ENCODE measurements around the gene IL20RB.
"Not testable (repeated sequence)": the region's sequence is repeated elsewhere in the genome, so short reads cannot be mapped to it uniquely, and the experiment has no call there.

Gene IL20RB

DNA sequence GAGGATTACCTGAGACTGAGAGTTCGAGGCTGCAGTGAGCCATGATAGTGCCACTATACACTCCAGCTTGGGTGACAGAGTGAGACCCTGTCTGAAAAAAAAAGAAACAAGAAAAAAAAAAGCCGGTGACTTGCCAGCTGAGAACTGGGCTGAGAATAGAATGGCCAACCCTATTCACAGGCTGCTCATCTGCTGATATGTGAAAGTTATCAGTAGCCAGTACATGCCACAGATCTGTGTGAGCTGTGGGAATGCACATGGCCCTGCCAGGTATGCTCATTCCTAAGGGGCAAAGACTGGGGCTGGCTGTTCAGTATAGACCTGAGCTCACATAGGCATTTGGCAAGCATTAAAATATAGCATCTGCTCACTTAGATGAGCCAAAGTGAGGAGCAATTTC is 30.9 kb downstream of the IL20RB start:
- no peak for DNase-seq

DNA sequence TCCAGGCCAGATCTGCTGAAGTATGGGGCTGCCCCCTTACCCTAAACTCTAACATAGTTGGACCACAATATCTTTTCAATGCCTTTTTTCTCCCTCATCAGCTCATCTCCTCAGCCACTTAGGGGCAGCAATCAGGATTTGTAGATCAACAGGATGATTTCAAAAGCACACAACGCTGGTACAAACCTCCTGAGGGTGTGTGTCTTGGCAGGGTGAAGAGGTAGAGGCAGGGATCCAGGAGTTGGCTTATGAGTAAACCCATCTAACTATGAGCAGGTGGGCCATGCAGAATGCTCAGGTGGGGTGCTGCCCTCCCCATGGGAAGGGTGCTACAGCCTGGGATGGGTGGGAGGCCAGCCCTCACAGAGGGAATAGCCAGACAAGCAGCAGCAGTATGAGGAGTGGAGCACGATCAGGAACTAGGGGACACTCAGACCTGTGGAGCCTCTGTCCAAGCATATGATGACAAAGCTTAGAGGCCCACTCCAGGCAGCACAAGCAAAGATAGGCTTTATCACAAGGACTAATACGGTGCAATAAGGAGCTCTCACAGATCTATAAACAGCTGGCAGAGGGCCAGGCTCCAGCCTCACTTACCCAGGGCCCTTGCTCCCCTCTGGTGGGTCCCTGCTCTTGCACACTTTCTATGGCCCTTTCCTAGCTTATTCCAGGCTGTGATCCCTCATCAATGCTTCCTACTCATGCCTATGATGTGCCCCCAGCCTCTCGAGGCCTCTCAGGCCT is 32.2 kb downstream of the IL20RB start:
- no peak for DNase-seq

DNA sequence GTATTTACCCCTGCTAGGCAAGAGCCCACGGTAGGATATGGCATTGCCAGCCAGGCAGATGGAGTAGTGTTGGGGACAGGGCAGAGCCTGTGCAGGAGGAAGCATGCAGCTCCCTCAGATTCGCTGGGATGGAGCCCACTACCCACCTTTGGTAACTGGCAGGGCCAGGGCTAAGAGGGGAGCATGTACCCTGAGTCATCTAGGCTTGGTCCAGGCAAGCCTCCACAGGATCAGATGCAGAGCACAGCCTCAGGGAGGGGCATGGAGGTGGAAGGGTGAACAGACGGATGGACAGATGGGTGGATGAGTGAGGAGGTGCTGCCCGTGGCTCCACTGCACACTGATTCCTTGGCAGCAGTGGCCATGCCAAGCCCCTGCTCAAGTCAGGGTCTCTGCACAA is 33.0 kb downstream of the IL20RB start:
- DNase-seq, result no peak

DNA sequence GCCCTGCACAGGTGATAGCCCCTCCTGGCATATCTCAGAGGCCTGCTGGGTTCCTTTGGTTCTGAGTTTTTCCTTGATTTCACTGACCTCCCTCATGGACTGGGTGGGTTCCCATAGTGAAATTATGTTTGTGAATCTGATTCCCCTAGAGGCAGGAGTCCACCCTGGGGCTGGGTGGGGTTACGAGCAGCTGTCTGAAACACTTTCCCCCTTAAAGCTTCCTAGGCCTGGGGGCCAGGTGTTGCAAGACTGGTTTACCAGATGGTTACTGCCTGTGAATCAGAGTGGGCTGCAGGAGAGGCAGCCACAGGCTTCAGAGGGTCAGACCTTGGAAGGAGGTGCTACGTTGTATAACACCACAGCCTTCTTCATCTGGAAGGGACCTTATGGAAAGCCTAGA is 34.3 kb downstream of the IL20RB start:
- no peak for DNase-seq

DNA sequence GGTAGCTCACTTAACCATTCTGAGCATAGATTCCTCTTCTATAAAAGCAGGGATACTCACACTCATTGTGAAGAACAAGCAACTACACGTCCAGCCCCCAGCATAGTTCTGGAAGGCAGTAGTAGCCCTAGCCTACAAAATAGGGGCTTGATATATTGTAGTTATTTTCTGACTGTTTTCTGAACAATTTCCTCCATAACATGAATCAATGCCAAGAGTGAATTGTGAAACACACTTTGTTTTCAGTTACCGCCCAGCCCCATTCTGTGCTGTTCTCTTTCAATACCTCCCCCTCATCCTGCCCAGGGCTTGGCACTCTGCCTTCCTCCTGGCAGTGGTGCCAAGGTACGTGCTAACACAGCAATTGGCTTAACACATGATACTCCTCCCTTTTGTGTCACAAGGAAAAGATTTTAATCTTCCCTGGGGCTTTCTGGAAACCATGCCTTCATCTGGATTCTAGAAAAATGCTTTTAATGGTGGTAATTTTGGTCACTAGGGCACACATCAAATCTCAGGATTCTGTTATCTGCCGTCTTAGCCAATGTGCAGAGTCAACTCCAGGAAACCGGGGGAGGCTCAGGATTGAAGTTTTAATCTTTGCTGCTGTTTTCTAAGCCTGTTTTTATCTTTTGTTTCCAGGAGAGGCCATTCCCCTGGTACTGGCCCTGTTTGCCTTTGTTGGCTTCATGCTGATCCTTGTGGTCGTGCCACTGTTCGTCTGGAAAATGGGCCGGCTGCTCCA is 37.2 kb downstream of the IL20RB start:
- DNase-seq, result no peak

DNA sequence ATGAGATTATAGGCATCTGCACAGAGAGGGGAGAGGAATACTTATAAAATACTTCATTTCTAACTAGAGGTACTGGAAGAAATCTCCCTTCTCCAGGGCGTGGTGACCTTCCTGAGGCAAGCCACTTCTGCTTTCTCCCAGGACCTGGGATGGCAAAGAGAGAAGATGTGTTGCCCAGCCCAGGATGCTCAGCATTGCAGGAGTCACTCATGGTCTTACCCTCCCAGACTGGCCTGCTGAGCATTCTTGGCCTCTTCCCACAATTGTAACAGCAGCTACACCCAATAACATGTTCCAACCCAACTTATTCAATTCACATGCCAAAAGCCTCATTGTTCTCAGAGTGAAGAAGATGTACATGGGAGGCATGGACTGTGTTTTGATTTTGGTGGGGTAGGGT is 37.9 kb downstream of the IL20RB start:
- no peak for DNase-seq

DNA sequence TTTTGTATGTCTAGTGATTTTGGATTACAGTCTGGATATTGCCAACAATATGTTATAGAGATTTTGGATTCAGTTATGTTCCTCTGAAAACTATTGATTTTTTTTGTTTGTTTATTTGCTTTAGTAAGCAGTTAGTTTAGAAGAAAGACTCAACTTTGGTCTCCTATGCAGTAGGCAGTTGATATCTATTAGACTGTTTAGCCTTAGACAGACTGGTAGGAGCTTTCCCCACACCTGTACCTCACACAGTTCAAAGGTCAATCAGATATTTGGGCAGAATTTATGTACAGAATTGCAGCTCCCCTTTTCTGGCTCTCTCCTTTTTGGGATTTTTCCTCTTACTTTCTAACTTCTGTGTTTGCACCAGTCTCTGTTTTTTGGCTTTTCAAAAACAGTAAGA is 42.3 kb downstream of the IL20RB start:
- DNase-seq, result no peak

DNA sequence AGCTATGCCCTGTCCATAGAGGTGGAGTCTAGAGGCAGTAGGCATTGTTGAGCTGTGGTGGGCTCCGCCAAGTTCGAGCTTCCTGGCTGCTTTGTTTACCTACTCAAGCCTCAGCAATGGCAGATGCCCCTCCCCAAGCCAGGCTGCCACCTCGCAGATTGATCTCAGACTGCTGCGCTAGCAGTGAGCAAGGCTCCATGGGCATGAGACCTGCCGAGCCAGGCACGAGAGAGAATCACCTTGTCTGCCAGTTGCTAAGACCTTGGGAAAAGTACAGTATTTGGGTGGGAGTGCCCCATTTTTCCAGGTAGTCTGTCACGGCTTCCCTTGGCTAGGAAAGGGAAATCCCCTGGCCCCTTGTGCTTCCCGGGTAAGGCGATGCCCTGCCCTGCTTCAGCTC is 49.6 kb downstream of the IL20RB start:
- DNase-seq, result not testable (repeated sequence)

DNA sequence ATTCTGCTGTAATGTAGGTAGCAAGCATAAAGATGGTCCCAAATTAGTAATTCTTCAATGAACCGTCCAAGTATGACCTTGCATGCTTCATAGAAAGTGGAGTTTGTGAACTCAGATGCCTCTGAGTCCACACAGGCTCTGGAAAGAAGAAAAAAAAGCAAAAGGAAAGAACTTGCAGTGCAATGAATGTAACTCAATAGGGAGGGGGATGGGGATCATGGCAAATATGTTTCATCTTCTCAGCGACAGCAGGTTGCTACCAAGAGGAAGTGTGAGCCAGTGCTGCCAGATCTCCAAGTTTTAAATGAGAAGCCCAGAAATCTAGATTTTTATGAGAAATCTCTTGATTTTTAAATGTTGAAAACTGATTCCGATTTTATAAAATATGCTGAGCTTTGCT is 50.3 kb downstream of the IL20RB start:
- no peak for DNase-seq

DNA sequence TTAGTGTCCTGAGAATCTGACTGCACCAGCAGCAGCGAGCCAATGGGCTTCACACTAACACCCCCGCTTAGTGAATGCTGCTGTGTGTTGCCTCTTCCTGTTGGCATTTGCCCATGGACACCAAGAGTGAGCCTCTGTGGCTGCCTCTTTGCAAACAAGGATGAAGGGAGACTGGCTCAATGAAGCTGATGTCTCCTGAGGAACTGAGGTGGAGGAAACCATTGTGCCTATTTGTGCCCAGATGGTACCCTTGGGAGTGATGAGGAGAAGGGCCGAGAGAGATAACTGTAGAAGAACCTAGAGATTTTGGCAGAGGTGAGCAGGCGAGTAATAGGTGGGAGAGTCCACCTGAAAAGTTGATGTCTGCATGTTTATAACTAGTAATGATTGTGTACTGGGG is 51.2 kb downstream of the IL20RB start:
- DNase-seq, result no peak

DNA sequence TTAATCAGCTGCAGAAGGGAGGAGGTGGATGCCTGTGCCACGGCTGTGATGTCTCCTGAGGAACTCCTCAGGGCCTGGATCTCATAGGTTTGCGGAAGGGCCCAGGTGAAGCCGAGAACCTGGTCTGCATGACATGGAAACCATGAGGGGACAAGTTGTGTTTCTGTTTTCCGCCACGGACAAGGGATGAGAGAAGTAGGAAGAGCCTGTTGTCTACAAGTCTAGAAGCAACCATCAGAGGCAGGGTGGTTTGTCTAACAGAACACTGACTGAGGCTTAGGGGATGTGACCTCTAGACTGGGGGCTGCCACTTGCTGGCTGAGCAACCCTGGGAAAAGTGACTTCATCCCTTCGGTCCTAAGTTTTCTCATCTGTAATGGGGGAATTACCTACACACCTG is 52.4 kb downstream of the IL20RB start:
- DNase-seq, result no peak

DNA sequence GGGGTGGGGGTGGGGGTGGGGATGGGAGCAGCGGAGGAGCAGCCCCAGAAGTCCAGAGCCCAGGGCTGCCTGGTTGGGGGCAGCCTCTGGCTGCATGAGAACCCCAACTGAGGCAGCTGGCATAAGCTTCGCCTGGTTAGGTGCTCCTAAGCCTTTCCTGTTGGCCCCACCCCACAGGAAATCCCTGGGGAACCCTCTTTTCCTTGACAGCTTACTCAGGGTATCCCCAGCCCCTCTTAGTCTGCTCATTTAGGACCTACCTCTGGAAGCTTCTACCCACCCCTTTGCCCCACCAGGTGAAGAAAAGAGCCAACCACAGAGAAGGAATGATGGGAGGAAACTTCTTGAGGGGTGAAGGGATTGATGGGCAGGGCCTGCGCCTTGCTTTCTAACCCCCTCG is 53.4 kb downstream of the IL20RB start:
- no peak for DNase-seq

DNA sequence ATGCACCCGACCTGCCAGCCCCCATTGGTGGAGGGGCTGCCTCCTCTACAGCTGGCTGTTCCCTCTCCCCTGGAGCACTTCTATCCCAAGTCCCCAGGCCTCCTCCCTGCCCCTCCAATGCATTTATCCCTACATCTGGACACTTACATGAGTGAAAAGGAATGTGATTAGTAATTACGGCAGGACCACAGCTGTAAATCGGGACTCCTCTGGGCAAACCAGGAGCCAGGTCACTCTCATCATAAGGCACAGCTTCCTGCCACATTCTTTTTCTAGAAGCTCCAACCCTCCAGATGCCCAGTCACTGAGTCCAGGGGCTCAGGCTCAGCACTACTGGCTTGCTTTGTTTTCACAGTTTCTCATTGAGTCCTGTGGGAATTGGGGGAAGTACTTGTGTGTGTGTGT is 54.3 kb downstream of the IL20RB start:
- no peak for DNase-seq

DNA sequence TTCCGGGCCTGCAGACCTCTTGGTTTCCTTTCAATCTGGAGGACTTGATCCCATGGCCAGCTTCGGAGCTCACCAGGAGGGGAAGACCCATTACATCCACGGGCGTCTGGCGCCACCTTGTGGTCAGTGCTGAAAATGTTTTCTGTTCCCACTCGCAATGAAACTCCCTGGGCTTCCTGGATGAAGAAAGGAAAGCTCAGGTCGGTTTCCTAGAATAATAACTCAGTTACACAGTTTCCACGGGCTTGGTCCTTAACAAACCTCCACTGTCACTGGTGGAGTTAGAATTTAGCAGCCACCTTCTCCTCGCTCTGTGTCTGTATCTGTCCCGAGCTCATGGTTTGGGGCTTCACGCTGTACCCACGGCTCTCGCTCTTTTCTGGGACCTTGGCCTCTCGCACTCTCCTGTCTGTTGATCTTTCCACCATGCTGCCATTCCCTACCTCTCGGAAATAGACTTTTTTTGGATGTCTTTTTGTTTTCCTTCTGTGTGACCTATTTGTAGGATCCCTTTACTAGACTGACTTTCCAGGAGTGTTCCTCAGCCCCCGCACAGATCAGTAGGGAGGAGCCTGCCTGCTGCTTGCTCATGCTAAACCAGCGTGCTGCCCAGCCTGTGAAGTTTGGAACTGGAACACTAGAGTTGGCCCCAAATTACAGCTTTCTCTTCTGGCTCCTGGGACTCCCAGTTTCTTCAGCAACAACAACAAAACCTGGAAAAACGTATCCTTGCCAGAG is 56.3 kb downstream of the IL20RB start:
- peak; percentile 79 for DNase-seq

DNA sequence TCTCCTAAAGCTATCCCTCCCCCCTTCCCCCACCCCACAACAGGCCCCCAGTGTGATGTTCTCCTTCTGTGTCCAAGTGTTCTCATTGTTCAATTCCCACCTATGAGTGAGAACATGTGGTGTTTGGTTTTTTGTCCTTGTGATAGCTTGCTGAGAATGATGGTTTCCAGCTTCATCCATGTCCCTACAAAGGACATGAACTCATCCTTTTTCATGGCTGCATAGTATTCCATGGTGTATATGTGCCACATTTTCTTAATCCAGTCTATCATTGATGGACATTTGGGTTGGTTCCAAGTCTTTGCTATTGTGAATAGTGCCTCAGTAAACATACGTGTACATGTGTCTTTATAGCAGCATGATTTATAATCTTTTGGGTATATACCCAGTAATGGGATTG is 59.5 kb downstream of the IL20RB start:
- not testable (repeated sequence) for DNase-seq

DNA sequence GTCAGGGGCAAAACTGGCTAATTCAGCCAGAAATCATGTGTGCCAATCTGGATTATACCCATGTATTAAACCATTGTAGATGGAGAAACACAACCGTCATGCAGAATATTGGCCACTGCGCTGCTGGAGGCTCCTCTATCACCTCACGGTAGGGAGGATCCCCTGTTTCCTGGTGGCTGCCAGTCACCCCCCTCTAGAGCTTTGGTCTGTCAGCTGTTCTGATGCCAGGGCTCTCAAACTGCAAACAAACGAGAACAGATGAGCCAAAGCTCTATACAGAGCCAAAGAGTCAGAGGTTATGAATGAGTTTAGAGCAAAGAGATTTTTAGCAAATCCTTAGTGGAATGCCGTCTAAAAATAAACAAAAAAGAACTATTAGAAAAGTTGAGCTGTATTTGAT is 62.5 kb downstream of the IL20RB start:
- DNase-seq, result no peak

DNA sequence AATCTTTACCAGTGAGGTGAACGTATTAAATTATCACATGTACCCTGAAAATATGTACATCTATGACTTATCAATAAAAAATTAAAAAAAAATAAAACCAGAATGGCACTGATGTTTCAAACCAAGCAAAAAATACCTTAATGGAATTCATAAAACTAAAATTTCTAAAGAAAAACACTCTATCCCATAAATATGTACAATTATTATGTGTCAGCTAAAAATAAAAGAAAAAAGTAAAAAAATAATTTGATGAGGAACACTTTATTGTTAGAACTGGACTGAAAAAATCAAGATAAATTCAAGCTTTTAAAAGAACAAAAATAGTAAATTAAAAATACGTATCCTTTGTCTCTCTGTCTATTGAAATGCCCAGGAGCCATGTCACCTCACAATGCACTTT is 63.1 kb downstream of the IL20RB start:
- no peak for DNase-seq

DNA sequence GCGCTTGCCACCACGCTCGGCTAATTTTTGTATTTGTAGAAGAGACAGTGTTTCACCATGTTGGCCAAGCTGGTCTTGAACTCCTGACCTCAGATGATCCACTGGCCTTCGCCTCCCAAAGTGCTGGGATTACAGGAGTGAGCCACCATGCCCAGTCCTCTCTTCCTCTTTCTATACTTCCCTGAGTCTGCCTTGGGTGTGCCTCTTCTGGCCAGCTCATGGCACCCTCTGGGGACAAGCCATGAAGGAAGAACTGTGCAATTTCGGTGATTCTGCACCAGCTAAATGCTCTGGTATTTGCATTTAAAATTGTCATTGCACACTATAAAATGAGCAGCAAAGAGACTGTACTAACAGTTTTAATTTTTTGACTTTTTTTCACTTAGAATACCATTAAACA is 66.6 kb downstream of the IL20RB start:
- no peak for DNase-seq

DNA sequence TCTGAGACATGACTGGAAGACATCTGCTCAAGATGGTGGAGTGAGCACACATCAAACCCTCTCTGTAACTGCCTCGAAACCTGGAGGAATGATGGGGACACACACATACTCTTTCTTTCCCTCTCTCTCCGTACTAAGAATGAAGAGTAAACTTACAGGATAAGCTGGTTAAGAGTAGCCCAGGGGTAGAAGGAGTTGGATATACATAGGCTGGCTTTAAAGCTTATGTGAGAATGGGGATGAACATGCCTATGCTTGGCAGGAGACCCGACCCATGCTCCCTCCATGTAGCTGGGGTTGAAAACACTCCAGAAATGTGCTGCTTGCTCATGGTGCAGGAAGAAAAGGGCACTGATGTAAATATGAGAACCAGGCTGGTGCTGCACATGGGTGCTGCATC is 68.9 kb downstream of the IL20RB start:
- DNase-seq, result no peak

DNA sequence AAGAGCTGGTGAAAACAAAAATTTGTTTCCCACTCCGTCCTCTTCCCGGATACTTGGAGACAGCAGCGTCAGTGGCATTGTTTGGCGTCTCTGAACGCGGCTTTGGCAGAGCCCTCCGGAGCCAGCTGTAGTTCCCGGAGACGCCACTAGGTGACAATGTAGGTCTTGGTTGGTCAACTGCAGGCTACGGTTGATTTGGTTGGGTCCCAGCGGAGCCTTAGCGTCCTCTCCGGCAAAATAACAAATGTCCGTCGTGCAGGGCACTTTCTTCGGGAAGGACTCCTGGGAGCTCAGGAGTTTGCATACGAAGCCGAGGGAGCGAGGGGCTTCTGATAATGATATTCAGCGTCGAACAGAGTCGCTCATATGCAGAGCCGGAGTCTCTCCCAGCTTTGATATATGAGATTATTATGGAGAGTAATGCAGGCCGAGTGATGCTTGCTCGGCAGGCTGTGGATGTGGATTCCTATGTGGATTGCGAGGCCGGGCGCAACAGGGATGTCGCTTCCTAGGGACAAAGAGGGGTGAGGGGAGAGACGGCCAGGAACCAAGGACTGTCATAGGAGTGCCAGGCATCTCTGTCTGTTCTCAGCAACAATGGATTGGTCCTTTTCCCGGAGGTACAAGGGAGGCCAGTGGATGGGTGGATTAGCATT is 74.8 kb downstream of the IL20RB start:
- DNase-seq, result peak; percentile 70

DNA sequence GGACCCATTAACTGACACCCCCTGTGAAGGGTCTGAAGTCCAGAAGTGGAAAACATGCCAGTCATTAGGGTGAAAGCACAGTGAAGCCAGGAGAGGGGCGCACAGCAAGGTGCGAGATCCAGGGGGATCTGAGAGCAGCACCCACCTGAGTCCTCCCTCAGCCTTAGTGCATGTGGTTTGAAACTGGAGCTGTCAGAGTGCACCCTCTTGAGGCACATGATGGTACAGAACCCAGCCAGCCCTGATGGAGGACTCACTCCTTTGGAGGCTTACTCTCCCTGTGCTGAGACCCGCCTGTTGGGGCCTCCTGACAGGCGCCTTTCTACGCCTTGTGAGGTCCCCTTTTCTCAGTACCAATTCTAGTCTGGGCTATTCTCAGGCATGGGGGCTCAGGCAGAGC is 77.8 kb downstream of the IL20RB start:
- no peak for DNase-seq

DNA sequence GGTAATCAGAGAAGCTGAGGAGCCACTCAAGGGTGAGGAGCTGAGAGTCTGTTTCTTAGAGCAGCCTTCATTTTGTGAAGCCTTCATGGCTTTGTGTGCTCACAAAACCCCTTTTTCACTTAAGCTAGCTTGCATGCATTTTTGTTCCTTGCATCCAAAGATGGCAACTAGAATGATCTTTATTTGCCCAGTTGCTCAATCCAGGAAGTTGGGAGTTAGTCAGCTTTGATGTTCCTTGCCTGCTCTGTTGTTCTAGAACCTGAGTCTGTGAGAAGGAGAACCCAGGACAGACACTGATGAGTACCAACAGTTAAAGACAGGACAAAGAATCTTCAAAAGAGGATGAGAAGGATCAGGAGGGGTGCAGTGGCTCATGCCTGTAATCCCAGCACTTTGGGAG is 81.8 kb downstream of the IL20RB start:
- DNase-seq, result no peak

DNA sequence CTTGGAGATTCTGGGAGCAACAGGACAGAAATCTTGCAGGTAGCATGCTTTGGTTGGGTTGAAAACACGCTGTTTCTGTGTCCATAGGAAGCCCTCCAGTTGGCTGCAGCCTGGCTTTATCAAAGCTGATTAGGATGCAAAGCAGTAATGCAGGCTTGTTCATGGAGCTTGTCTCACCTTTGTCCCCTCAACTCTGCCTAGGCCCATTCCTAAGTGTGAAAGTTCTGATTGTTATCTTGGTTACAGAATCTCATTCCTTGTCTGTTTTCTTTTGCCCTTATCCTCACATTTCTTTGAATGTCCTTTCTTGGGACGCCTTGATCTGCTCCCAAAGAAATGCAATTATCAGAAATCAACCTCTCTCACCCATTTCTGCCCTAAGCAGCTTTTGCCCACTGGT is 83.5 kb downstream of the IL20RB start:
- no peak for DNase-seq

DNA sequence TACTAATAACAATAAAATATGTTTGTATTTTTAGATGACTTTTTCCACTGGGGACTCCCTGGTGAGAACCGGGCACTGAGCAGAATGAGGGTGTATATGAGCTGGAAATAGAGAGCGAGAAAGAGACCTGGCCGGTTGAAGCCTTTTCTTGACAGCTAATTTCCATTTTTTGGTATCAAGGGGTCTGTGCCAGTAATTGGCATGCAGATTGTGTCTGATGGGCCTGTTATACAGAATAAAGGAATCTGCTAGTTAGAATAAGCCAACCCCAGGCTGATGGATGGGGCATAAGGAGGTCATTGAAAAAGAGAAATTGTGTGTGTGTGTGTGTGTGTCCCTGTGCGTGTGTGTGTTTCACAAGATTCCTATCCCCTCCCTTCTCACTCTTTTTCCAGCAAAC is 83.9 kb downstream of the IL20RB start:
- DNase-seq, result no peak

Measured in CD4-positive, alpha-beta T cell treated with Interleukin-4 for 4 hours (primary cell).